ENCODE measurements around the gene TTC39A. TPM values are rescaled to one million over a fixed set of nuclear protein-coding genes. Genes with fewer than 3 reads are reported as not detected.

TTC39A gene
- total and polyA plus RNA-seq, 5 experiments from 2014 or later, result 0.19 TPM; not detected in 4

DNA sequence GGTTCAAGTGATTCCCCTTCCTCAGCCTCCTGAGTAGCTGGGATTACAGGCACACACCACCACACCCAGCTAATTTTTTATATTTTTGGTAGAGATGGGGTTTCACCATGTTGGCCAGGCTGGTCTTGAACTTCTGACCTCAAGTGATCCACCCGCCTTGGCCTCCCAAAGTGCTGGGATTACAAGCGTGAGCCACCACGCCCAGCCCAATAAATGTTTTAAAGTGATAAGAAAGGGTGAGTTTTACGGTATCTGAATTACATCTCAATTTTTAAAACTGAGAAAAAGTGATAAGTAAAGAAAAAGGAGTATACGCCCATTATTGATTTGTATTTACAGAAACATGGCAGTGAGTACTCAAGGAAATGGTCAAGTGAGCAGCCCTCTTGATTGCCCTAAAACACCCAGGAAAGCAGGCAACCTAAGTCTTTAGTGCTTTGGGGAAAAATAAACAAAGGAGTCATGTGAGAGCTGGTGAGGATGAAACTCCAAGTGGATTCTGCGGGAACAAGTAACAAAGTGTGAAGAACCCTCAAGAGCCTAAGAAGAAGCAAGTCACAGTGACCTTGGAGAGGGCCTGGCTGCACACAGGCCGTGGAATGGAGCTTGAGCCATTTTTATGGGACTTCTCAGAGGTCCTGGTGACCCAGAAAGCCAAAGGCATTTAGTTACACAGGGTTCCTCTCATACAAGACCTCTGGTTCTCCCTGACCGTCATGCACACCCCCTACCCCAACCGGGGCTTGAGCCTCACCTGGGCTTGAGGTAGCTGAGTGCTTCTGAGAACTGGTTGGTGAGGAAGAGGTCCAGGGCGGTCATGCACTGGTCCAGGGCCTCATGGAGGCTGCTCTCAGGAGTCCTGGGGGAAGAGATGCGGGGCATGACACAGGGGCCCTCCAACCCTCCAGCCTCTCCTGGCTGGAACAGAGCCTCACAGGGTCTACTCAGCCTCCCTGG, 9.1 kb downstream of the TTC39A start:
- no peaks in the 10 kb centered on the region for H3K4me1 Mint-ChIP-seq
- H3K9me3 Mint-ChIP-seq, result no peaks in the 10 kb centered on the region
- H3K36me3 Mint-ChIP-seq, result no peaks in the 10 kb centered on the region
- no peak for ATAC-seq
- no peak for DNase-seq
- peaks cover 2 to 7% (median 4%) of the 10 kb centered on the region in 5 donors for H3K27me3 Mint-ChIP-seq
- H3K27ac Mint-ChIP-seq, result peak overlapping the region in 1 of 10 donors; percentile 70
- no peak overlapping the region for H3K4me3 Mint-ChIP-seq
- POLR2A ChIA-PET, result no interaction called here

DNA sequence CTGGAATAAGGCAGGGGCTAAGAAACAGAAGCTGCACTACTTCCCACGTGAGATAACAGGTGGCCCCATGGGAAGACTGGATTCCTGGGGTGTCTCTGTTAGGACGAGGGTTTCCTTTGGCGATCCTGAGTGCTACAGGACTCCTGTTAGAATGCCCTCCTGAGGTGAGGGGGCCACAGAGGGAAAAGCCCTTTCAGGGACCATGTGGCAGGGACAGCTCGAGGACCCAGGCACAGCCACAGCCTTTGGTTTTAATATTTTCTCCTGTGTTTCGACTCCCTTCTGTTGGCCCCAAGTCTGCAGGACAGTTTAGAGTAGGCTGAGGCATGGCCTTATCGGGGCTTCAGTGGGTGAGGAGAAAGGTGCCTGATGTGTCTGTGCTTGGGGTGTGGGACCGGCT, 12.6 kb downstream of the TTC39A start:
- DNase-seq, result peak in 1 of 10 donors; percentile 50
- no peaks in the 10 kb centered on the region for H3K9me3 Mint-ChIP-seq
- peaks cover 0 to 7% (median 1%) of the 10 kb centered on the region in 4 donors for H3K4me1 Mint-ChIP-seq
- H3K36me3 Mint-ChIP-seq, result no peaks in the 10 kb centered on the region
- POLR2A ChIA-PET, result interaction anchor here (0.6 kb wide), 1 partner anchor 51 kb away, joined by 3 read pairs; no protein-coding TSS in a partner anchor
- ATAC-seq, result no peak
- H3K27ac Mint-ChIP-seq, result no peak overlapping the region
- no peak overlapping the region for H3K4me3 Mint-ChIP-seq
- H3K27me3 Mint-ChIP-seq, result peaks cover 0 to 2% (median 0%) of the 10 kb centered on the region in 5 donors

DNA sequence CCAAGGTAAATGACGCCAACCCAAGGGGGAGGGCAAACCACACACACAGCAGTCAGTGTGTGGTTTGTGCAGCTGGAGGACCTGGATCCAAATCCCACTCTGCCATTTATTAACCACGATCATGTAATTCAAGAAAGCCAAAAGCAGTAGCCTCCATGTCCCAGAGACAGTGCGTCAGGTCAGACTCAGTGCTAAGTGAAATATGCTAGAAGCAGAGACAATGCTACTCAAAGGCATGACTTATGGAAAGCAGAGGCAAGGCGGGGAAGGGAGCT, 13.6 kb downstream of the TTC39A start:
- DNase-seq, result no peak
- no peak for ATAC-seq
- Mint-ChIP-seq H3K27me3 (peaks cover 0 to 2% (median 0%) of the 10 kb centered on the region in 5 donors), H3K4me1 (peaks cover 0 to 7% (median 1%) of the 10 kb centered on the region in 4 donors), H3K27ac (no peak overlapping the region), H3K9me3 (no peaks in the 10 kb centered on the region), H3K36me3 (no peaks in the 10 kb centered on the region), H3K4me3 (no peak overlapping the region)
- POLR2A ChIA-PET, result no interaction called here

DNA sequence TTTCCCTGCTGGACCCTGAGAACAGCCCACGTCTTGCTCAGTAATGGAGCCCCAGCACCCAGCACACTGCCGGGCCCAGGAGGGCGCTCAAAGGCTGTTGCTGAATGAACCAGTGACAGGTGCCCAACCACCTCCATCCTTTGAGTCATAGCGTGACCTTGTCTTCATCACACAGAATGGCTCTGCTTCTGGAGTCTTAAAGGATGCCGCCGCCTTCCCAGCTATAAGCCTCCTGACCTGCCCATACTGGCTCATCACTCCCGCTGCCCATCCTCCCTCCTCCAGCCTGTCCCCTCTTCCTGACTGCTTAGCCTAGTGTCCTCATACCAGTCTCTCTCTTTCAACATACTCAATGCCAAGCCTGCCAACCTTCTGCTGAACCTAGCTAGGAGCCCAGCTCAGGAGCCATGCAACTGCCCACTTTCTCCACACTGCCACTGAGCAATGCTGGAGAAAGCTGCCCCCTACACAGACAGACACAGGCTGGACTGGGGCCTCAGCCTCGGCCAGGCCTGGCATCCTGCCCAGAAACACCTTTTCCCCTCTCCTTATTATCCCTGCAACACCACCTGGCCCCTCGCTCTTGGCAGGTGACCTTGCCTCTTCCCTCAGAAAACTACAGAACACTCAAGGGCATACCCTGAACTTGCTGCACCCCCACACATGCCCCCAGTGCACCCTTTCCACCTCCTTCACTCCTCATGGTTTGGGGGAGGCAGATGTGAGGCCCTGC, 14.1 kb downstream of the TTC39A start:
- no peak for DNase-seq
- no peaks in the 10 kb centered on the region for H3K36me3 Mint-ChIP-seq
- POLR2A ChIA-PET, result no interaction called here
- no peak overlapping the region for H3K27ac Mint-ChIP-seq
- H3K27me3 Mint-ChIP-seq, result peaks cover 0 to 2% (median 0%) of the 10 kb centered on the region in 5 donors
- H3K4me3 Mint-ChIP-seq, result no peak overlapping the region
- H3K4me1 Mint-ChIP-seq, result peaks cover 0 to 7% (median 1%) of the 10 kb centered on the region in 4 donors
- no peak for ATAC-seq
- H3K9me3 Mint-ChIP-seq, result no peaks in the 10 kb centered on the region

DNA sequence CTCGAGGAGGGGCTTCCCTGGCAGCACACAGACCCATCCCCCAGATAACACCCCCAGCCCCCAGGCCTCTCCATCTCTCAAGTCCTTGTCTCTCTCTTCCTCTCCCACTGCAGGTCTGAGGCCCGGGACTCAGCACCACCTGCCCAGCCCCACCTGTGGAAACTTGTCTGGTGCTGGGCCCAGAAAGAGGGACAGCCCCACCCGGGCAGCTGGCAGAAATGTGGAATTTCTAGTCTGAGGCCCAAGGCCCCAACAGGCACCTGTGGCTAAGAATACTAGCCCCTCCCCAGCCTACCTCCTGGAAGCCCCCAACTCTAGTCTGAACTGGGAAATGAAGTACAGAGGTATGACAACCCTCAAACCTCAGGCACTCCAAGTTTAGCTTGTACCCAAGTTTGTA, 15.4 kb downstream of the TTC39A start:
- POLR2A ChIA-PET, result interaction anchor here (0.6 kb wide), 1 partner anchor 215 kb away, joined by 5 read pairs; no protein-coding TSS in a partner anchor
- peak overlapping the region in 1 of 10 donors; percentile 22 for H3K27ac Mint-ChIP-seq
- H3K4me3 Mint-ChIP-seq, result no peak overlapping the region
- H3K9me3 Mint-ChIP-seq, result no peaks in the 10 kb centered on the region
- DNase-seq (no peak), ATAC-seq (no peak)
- H3K4me1 Mint-ChIP-seq, result peaks cover 0 to 7% (median 4%) of the 10 kb centered on the region in 4 donors
- H3K36me3 Mint-ChIP-seq, result no peaks in the 10 kb centered on the region
- H3K27me3 Mint-ChIP-seq, result peaks cover 0 to 2% (median 0%) of the 10 kb centered on the region in 5 donors

DNA sequence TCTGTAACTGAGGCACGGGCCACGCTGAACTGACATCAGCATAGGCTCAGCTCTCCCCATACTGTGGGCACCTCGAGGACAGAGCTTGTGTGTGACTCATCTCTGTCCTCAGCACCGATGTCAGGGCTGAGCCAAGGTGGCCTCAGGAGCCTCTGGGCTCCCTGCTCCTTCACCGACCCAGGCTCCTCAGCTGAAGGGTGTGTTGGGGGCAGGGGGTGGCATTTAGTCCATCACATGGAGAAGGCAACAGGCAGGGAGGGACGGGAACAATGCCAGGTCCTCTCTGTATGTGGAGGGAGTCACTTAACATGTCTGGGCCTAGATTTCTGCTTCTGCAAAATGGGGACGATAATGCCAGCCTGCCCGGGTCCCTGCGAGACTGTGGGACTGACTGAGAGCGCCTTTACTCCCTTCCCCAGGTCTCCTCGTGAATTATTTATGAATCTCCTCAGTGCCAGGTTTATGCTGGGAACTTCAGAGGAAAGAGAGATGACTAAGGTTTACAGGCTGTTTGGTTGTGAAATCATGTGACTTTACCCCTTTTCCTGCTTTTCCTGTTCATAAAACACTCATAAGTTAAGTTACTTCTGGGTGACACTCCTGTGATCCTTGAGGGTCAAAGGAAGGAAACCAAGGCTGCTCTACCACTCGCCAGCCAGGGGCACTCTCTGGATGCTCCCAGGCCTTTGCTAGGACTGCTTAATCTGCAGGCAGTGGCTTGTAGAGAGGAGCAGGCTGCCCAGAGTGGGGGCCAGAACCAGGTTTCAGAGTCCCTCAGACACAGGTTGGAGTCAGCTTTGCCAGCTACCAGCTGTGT, 16.2 kb downstream of the TTC39A start:
- Mint-ChIP-seq H3K9me3 (no peaks in the 10 kb centered on the region), H3K4me3 (no peak overlapping the region), H3K4me1 (peaks cover 0 to 7% (median 4%) of the 10 kb centered on the region in 4 donors), H3K27me3 (peaks cover 0 to 2% (median 0%) of the 10 kb centered on the region in 5 donors), H3K27ac (peak overlapping the region in 2 of 10 donors; percentile 35 to 64), H3K36me3 (no peaks in the 10 kb centered on the region)
- ATAC-seq (no peak), DNase-seq (no peak)
- POLR2A ChIA-PET, result interaction anchor here (0.6 kb wide), 1 partner anchor 215 kb away, joined by 5 read pairs; no protein-coding TSS in a partner anchor

DNA sequence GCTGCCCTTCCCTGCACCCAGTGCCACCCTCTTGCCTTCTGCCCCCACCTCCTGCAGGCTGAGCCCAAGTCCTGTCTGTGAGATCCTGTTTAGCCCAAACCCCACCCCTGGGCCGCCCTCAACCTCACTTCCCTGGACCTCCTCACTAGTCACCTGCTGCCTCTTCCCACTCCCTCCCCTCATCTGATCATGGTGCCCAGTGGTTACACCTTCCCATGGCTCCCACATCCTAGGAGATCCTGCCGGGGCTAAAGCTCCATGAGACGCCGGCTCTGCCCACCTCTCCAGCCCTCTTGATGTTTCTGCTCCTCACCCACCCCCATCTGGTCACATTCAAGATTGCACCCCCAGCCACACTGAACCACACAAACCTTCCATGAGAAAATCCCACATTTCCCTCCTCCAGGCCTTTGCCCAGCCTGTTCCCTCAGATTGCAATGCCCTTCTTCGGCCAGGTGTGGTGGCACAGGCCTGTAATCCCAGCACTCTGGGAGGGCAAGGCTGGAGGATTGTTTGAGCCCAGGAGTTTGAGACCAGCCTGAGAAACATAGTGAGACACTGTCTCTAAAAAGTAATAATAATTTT, 17.0 kb downstream of the TTC39A start:
- H3K4me1 Mint-ChIP-seq, result peaks cover 0 to 7% (median 4%) of the 10 kb centered on the region in 4 donors
- POLR2A ChIA-PET, result no interaction called here
- H3K4me3 Mint-ChIP-seq, result no peak overlapping the region
- H3K9me3 Mint-ChIP-seq, result no peaks in the 10 kb centered on the region
- DNase-seq (no peak), ATAC-seq (no peak)
- no peaks in the 10 kb centered on the region for H3K36me3 Mint-ChIP-seq
- H3K27me3 Mint-ChIP-seq, result no peaks in the 10 kb centered on the region
- H3K27ac Mint-ChIP-seq, result peak overlapping the region in 3 of 10 donors; percentile 19 to 73 (median 62)

DNA sequence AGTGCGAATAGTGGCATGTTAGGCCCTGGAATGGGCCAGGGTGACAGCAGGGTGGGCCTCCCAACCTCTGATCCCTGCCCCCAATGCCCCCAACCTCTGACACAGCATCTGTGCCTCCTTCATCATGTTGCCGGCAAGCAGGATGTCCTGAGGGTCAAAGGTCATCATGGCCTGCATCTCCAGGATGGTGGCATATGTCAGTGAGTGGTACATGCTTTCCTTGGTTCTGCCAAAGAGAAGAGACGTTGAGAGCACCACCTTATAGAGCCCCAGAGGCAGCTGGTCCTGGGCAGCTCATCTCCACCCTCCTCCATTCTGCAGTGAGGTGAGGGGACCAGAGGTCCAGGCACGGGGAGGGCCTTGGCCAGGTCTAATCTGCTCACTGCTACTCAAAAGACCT, 17.6 kb downstream of the TTC39A start:
- no peak for ATAC-seq
- no peak overlapping the region for H3K27ac Mint-ChIP-seq
- no peaks in the 10 kb centered on the region for H3K36me3 Mint-ChIP-seq
- POLR2A ChIA-PET, result no interaction called here
- DNase-seq, result no peak
- peaks cover 0 to 7% (median 4%) of the 10 kb centered on the region in 4 donors for H3K4me1 Mint-ChIP-seq
- H3K9me3 Mint-ChIP-seq, result no peaks in the 10 kb centered on the region
- H3K27me3 Mint-ChIP-seq, result no peaks in the 10 kb centered on the region
- no peak overlapping the region for H3K4me3 Mint-ChIP-seq

DNA sequence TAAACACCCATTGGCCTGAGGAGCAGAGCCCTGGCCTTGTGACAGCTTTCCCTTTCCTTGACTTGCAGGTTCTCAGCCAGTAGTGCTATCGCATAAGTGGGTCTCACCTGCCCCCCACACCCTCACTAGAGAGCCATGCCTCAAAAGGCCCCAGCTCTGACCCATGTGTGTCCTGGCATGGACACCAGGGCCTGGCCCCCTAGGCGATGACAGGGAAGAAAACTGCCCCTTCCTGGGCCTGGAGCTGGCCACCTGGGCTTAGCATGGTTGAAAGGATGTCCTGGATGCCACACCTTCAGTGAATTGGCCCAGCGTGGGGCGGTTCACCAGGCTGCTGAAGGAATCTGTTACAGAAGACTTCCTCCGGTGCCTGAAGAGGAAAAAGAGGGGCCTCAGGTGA, 18.5 kb downstream of the TTC39A start:
- POLR2A ChIA-PET, result no interaction called here
- Mint-ChIP-seq H3K36me3 (no peaks in the 10 kb centered on the region), H3K9me3 (no peaks in the 10 kb centered on the region), H3K27me3 (no peaks in the 10 kb centered on the region), H3K4me3 (no peak overlapping the region), H3K27ac (no peak overlapping the region), H3K4me1 (peaks cover 0 to 7% (median 4%) of the 10 kb centered on the region in 4 donors)
- DNase-seq (peak in 1 of 10 donors; percentile 23), ATAC-seq (no peak)

DNA sequence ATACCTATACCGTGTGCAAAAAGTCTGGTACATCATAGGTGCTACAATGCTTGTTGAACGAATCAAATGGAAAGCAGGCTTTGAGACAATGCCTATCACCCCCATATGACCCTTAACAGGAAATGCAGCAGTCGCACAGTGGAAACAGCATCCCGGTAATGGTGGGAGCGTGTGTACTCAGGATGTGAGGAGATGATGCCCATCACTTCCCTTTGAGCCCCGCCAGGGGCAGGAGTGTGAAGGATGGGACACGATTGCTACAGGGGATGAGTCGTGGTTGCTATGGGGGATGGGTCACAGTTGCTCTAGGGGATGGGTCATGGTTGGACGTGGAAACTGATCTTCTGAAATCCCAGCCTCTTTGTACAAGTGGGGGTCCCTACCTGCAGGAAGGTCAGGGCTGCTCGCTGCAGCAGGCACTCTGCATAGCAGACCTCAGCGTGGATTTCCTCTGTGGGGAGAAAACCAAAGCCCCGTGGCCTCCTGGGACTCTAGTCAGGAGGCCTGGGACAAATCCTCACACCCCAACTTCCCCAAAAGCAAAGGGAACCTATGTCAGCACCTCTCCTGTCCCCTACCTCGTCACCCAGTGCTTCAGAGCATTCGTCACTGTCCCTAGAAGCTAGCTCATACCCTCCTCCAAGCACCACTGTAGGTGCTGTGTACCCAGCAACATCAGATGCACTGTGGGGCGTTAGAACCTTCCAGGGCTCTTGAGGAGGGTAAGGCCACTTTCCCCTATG, 19.3 kb downstream of the TTC39A start:
- Mint-ChIP-seq H3K36me3 (no peaks in the 10 kb centered on the region), H3K27me3 (no peaks in the 10 kb centered on the region), H3K4me1 (peaks cover 0 to 7% (median 4%) of the 10 kb centered on the region in 4 donors), H3K27ac (peak overlapping the region in 1 of 10 donors; percentile 67), H3K9me3 (no peaks in the 10 kb centered on the region), H3K4me3 (no peak overlapping the region)
- ATAC-seq (no peak), DNase-seq (no peak)
- POLR2A ChIA-PET, result no interaction called here

DNA sequence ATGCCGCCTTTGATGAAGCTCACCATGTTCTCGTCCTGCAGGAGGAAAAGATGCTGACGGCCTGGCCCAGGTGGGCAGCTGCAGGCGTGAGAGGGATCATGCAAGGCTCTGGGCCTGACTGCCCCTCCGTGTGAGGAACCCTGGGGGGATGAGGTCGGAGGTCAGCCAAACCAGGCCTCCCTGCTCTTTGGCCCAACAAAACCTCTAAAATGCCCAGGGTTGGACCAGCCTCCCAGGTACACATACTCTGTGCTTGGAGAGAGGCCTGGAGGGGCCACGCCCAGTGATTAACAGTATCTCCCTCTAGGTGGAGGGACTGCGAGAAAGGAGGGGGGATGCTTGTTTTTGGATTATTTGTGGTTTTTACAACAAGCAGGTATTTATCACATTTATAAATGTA, 21.1 kb downstream of the TTC39A start:
- no peaks in the 10 kb centered on the region for H3K27me3 Mint-ChIP-seq

DNA sequence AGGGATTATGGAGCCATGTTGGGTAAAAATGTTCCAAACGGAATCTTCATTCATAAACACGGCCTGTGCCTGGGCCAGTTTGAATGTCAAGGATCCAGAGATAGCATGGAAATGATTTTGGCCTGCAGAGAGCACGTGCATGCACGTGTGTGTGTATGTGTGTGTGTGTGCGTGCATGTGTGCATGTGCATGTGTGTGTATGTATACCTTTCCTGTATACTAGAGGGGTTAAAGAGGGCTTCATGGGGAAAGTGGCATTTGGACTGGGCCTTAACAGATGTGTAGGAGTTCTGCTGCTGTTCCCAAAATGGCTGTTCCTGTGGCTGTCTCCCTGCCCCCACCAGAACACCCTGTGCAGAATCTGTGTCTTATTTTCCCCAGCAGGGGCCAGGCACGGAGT, 21.7 kb downstream of the TTC39A start:
- Mint-ChIP-seq H3K4me1 (peaks cover 0 to 6% (median 0%) of the 10 kb centered on the region in 4 donors), H3K4me3 (no peak overlapping the region), H3K27ac (no peak overlapping the region), H3K9me3 (no peaks in the 10 kb centered on the region), H3K27me3 (no peaks in the 10 kb centered on the region), H3K36me3 (no peaks in the 10 kb centered on the region)
- no peak for ATAC-seq
- POLR2A ChIA-PET, result no interaction called here
- no peak for DNase-seq

More for the DNA sequence above, 21.1 kb downstream of the TTC39A start:
- H3K4me1 Mint-ChIP-seq, result peaks cover 0 to 6% (median 2%) of the 10 kb centered on the region in 4 donors
- DNase-seq, result no peak
- no peak overlapping the region for H3K27ac Mint-ChIP-seq
- H3K9me3 Mint-ChIP-seq, result no peaks in the 10 kb centered on the region
- H3K36me3 Mint-ChIP-seq, result no peaks in the 10 kb centered on the region
- ATAC-seq, result no peak
- no peak overlapping the region for H3K4me3 Mint-ChIP-seq
- POLR2A ChIA-PET, result no interaction called here
